K562 treated with DMSO at 1 percent for 4 hours (cell line): ENCODE measurements around the gene BAIAP2L2. TPM values are rescaled to one million over a fixed set of nuclear protein-coding genes. Genes with fewer than 3 reads are reported as not detected.

Experiments used
- total RNA-seq: library from RNA; unstranded; fragments of 300-600 nt; gene quantifications from 2 replicates; pipeline ENCODE4 v1.2.3, GENCODE V29; 2022; ENCODE audit not compliant: insufficient read depth

Gene BAIAP2L2
- not detected in 2 replicates for total RNA-seq

GRCh38 chr22:38110008-38110862 is at the start of gene BAIAP2L2:
TSS of gene BAIAP2L2 (minus strand) at chr22:38110684. CDS start at chr22:38110525, 159 bp downstream.

GRCh38 chr22:38083931-38084631 is 26.4 kb downstream of the BAIAP2L2 start, which contains the start of gene SLC16A8:
TSS of gene SLC16A8 (minus strand) at chr22:38084184. CDS start at chr22:38082873, 1,311 bp downstream.

GRCh38 chr22:38056969-38057891 is 53.3 kb downstream of the BAIAP2L2 start, which contains the start of gene PICK1:
TSS of gene PICK1 (plus strand) at chr22:38057404. CDS start at chr22:38057810, 406 bp downstream.

Other genes starting within 250 kb of the BAIAP2L2 start
- gene MICALL1, start 204.4 kb downstream of the BAIAP2L2 start, total RNA-seq, result 27.1 and 30.8 TPM in 2 replicates
- gene C22orf23, start 157.1 kb downstream of the BAIAP2L2 start, total RNA-seq, result not detected in 2 replicates
- 37.3 and 51.5 TPM in 2 replicates for gene POLR2F, start 157.0 kb downstream of the BAIAP2L2 start, total RNA-seq
- not detected in 2 replicates for gene SOX10, start 126.1 kb downstream of the BAIAP2L2 start, total RNA-seq
- 4.2 and 11.8 TPM in 2 replicates for gene PICK1, start 53.3 kb downstream of the BAIAP2L2 start, total RNA-seq
- gene SLC16A8, start 26.5 kb downstream of the BAIAP2L2 start, total RNA-seq, result not detected in 2 replicates
- gene PLA2G6, start 71.1 kb upstream of the BAIAP2L2 start, total RNA-seq, result 3.3 and 5.4 TPM in 2 replicates
- gene MAFF, start 91.3 kb upstream of the BAIAP2L2 start, total RNA-seq, result 9.9 and 11.5 TPM in 2 replicates
- 24.8 and 29.0 TPM in 2 replicates for gene TMEM184B, start 162.3 kb upstream of the BAIAP2L2 start, total RNA-seq
- gene CSNK1E, start 206.7 kb upstream of the BAIAP2L2 start, total RNA-seq, result 53.5 and 62.2 TPM in 2 replicates